Activated CD4-positive, CD25-positive, alpha-beta regulatory T cell treated with anti-CD3 and anti-CD28 coated beads, Interleukin-2, amount 50 U/mL, for 72 hours (primary cell): ENCODE data around the gene TCF4.

Experiments
- DNase-seq: peaks from one replicate; pipeline ENCODE4 v3.0.0; 2021

Gene TCF4

DNA sequence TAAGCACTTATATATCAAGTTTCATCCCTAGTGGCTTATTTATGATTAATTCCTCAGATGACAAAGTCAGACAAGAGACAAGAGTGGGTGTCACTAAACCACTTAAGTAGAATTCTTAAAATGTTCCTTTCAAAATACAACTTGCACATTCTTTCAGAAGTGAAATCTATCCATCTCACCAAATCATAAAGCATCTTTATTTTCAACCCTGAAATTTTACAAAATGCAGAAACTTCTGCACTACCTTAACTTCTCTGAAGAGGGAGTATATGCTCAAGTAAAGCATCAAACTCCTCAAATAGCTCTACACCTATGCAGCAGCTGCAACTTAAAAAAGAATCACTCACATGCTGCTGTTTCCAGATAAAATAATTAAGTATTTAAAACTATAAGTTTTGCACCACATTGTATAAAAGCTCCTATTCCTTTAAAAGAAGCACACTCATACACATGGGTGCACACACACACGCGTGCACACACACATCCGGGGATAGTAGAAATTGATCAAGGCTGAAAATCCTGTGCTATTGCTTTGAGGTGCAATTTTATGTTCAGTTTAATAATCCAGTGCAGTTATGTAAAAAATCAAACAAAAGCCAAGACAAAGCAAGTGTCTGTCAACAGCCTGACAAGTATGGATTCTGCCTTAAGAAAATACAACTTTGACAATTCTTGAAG lies 244.5 kb downstream of the TCF4 start:
- DNase-seq: no peak

DNA sequence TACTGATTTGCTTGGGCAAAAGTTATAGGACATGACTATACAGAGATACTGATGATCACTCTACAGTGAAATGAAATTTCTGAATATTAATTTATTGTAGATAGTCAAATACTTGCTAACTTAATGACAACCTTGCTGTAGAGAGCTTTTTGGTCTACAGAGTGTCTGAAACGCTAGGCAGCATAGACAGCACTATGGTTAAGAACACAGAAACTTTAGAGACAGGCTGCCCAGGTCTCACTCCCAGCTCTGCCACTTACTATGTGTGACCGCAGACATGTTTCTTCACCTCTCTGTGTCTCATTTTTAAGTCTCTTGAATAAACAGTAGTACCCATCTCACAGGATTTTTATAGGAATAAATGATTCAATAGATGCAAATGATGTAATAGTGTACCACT lies 247.0 kb downstream of the TCF4 start:
- no peak for DNase-seq

GRCh38 chr18:55339990-55340389 lies 248.0 kb downstream of the TCF4 start:
- DNase-seq: no peak

GRCh38 chr18:55338978-55339650 lies 248.9 kb downstream of the TCF4 start:
- DNase-seq: no peak

- DNase-seq: no peak
Observed at GRCh38 chr18:55337908-55338521, 250.0 kb downstream of the TCF4 start.

DNA sequence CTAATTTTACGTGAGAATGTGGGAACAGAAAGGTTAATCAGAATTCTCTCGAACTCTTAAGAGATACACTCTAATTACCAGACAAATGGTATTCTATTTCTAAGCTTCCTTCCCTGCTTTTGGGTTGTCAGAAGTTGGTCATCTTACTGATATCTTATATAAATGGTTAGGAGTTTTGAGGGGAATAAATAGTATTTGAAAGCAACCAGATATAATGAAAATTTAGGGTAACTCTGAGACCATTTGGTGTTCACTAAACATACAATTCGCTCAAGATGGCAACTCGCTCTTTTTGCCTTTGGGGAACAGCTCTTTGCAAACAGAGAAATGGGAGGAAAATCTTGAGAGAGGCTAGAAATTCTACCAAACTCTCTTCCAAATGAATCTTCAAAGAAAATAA lies 250.9 kb downstream of the TCF4 start:
- DNase-seq: no peak

DNA sequence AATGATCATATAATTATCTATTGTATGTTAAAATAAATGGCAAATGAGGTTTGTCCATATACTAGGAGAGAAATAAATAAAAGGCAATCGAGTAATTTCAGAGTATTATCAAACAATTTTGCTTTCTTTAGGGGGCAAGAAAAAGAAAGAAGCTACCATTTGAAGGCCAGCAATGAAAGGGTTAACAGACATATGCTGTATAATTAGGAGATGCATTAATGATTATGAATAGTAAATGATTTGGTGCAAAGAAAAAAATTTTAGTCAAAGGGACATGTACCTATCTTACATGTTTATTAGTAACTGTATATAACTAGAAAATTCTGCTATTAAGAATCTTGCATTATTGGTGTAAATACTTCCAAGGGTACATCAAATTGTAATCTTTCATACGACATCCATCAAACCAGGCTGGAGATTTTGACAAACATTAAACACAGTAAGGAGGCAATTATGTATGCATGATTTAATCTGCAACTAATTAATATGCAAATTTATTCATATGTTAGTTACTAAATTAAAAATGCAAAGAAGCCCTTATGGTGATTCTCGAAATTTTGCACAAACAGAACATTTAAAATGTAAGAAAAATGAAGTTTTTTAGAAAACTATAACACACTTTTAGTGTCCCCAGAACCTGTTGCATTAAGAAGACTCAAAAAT lies 251.4 kb downstream of the TCF4 start:
- no peak for DNase-seq

- no peak for DNase-seq
Observed at GRCh38 chr18:55334875-55335274, 253.1 kb downstream of the TCF4 start.

DNA sequence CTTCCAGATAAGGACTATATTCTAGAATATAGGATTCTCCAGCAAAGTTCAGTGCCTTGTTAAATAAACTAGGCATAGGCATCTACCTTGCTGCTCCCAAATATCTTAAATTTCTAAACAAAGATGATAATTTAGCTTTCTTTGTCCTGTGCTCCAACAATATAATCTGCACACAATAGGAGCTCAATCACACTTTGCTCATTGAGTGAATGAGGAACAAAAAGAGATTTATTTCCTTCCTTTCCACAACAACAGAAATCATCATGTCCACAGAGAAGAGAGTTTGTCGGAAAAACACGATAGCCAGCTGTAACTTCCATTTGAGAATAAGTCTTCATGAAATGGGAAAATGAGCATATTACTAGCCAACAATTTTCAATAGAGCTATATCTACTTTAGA lies 256.7 kb downstream of the TCF4 start:
- no peak for DNase-seq

DNA sequence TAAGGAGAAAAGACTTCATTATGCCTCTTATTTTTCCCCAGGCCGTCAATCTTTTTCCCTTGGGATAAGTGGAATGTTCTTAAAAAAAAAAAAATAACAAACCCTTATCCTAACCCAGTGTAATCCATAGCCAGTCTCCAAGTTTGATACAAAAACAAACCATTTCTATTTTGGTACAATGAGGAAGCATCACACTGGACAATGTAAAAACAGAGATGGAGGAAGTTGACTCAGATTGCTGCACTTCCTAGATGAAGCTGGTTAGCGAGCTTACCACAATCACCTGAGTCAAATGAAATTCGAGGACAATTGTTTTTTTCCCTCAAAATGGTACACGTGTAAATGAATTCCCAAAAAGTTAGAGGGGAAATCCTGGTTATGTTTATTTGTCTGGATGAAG lies 259.7 kb downstream of the TCF4 start:
- DNase-seq: no peak

- DNase-seq: no peak
Observed at GRCh38 chr18:55327454-55327853, 260.5 kb downstream of the TCF4 start.

DNA sequence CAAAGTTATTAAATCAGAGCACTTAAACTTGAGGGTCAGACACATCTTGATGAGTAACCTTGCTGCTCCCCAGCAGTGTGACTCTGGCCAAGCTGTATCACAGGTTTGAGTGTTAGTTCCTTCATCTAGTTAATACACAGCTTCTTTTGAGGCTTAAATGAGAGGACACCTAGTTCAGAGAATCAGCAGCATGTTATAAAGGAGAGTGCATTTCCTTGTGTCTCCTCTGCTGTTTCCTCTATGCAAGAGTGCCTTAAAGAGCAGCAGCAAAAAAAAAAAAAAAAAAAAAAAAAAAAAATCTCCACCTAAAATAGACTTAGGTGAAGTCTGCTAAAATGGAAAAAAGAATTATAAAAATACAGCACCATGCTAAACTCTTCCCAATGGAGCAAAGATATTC lies 261.9 kb downstream of the TCF4 start:
- no peak for DNase-seq

GRCh38 chr18:55324166-55324565 lies 263.8 kb downstream of the TCF4 start:
- no peak for DNase-seq

DNA sequence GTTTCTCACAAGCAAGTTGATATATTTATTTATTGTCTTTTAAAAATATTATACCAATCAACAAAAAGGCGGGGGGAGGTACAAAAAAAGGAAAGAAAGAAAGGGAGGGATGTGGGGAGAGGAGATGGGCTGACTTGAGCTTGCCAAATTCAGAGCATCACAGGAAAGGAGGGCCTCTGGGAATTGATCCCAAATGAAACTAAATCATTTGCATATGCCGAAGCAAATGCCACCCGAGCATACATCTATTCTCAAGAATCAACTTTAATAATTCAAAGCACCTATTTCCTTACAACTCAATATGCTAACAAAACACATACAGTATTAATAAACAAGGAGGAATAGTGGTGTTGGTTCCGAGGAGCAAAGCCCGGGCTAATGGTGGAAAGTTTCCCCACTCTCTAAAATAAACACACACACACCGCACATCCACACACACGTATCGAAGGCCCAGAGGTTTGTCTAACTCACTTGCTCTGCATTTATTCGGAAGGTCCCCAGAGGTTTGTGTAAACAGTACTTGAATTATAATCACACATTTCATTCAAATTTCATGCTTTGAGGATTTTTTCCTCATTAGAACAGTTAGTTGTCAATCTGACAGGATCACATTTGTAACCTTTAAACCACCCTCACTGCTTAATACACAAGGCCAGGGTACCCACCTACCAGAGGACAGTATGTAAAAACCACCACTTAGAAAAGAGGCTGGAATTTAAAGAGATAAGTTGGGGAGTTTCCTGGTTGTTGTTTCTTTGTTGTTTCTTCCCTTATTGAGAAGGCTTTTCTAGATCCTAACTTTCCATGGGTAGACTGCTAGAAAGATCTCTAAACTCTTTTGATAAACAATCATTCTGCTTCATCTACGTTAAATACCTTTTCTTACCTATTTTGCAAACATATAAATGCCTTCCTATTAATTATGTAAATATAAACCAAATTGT lies 264.7 kb downstream of the TCF4 start:
- DNase-seq: no peak

GRCh38 chr18:55322178-55322735 lies 265.7 kb downstream of the TCF4 start:
- no peak for DNase-seq

DNA sequence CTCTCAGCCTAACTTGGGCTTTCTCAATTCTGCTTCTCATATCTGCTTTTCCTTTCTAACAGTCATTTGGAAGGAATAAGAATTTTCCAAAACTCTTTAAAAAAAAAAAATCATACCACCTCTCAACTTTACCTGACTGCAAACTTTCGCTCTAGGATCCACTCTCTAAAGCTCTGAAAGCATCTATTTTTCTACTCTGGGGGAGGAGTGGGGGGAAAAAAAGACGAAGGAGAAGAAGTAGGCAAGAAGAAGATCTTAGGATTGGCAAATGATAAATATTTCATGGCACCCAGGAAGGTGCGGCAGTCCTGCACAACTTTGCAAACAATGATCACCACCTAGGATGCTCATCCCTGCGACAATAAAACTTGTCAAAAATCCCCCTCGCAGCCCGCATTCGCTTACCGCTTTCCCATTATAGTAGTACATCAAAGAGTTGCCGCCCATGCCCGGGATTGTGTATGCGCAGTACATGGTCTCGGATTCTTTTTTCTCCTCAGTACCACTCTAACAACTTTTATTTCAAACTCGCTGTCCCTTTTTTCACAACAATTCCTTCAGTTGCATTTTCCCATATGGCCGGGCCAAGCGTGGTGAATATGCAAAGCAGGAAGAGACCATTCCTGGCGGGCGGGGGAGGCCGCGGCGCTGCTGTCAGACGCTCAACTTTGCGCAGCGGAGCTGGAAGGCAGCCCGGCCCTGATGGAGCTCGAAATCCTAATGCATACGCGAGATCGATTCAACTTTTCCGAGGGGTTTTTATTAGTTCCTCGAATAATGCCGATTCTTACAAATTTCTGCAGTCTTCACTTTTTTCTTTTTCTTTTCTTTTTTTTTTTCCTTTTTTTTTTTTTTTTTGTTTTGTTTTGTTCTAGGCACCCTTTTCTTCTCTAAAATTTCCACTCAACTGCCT lies 266.5 kb downstream of the TCF4 start:
- DNase-seq: peak; percentile 37

GRCh38 chr18:55320424-55321264 lies 267.3 kb downstream of the TCF4 start:
- DNase-seq: no peak

DNA sequence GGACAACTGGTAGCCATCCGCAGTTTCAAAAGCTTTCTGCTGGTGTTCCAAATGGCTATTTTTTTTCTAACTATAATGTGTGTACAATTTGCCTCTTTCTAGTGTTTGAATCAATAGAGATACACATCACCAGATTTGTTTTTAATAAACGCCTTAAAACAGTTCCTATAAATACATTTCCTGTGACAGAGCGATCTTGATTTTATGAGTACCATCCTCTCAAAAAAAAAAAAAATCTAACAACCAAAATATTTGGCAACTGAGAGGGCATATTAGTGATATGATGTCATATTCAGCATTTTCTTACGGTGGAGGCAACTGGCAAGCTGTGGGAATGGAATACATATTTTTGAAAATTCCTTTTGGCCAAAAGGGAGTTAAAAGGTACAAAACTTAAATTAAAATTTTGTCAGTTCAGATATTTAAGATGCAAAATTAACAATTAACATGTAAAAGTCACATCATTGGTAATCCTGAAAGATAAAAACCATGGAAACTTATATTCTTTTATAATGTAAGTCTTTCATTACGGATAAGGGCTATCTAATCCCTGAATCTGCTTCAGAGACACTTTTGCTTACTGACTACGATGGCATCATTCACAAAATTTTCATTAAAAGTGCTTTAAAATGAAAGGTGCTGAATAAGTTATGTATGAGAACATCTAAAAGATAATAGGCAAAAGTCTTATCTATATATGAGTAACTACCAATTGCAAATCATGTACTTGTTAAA lies 268.4 kb downstream of the TCF4 start:
- no peak for DNase-seq

DNA sequence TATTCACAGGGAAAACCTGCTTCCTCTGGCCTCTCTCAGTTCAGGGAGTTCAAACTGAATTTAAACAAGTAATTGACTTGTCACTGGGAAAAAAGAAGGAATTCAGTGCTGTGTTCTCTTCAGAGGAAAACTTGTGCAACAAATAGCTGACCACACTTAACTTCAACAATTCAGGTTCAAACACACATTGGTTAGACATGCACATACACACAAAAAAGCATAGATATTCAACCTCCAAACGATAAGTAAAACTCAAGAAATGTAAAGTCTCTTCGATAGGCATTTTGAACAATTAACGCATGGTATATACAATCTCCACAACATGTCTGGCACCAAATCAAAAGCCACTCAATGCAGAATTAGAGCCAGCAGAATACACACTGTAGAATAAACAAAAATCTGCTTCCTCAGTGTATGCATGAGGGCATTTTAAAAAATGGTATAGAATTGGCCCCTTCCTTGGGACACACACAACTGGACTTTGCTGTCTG lies 269.0 kb downstream of the TCF4 start:
- no peak for DNase-seq
